NCI-H226 (cell line): ENCODE data around the gene ZKSCAN4.

ENCODE experiments used
- DNase-seq: peaks from one replicate; pipeline ENCODE4 v3.0.0-alpha.2; 2015

The ZKSCAN4 gene

GRCh38 chr6:28207510-28208110 lies 44.5 kb downstream of the ZKSCAN4 start:
- no peak for DNase-seq

GRCh38 chr6:28206928-28207509 lies 45.0 kb downstream of the ZKSCAN4 start:
- DNase-seq, result no peak

- DNase-seq, result no peak
Observed at GRCh38 chr6:28206527-28206926, 45.5 kb downstream of the ZKSCAN4 start.

GRCh38 chr6:28205879-28206278 lies 46.2 kb downstream of the ZKSCAN4 start:
- no peak for DNase-seq

- DNase-seq, result no peak
Observed at GRCh38 chr6:28203201-28203600, 48.9 kb downstream of the ZKSCAN4 start.

GRCh38 chr6:28200020-28200419 lies 52.0 kb downstream of the ZKSCAN4 start:
- DNase-seq, result no peak
